Endometrium (tissue), 2 donors: ENCODE measurements around the gene RHOG.
A peak's percentile ranks its signal among the peaks of the same experiment; 100 is the strongest.
"Not testable (repeated sequence)": the region's sequence is repeated elsewhere in the genome, so short reads cannot be mapped to it uniquely, and the experiment has no call there.

Source experiments
- FAIRE-seq: peaks from 2 replicates; lab custom pipeline; 2012; peaks lifted over from hg19 to GRCh38; lab: Jason Lieb, UNC
- donor health status: control.
- donor health status: control.

Gene RHOG

DNA sequence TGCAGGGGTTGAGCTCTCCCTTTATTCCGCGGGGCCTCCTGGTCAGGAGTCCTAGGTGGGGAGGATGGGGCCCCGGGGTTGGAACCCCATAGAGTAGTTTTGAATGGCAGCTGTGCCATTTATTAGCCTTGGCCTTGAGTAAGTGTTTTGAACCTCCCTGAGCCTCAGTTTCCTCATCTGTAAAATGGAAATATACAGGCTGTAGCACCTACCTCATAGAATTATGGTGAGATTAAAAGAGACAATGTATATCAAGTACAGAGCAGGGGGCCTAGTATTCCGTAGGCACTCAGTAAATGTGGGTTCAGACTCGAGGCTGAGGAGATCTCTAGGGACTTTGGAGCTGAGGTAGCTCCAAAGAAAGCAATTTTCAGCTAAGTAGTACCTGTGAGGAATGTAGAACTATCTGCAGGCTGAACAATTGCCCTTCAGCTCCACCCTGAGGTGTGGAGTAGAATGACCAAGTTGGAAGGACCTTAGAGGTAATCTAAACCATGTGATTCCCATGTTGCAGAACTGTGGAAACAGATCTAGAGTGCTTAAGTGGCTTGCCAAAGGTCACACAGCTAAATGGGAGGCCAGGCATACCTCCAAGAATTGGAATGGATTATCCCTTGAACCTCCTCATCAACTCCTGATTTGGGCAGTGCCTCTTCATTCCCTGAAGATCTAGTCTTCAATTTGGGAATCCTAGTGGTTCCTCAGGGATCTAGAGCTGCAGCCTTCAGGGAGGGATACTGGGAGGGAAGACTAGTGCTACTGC lies 31.7 kb downstream of the RHOG start:
- no peak for FAIRE-seq

DNA sequence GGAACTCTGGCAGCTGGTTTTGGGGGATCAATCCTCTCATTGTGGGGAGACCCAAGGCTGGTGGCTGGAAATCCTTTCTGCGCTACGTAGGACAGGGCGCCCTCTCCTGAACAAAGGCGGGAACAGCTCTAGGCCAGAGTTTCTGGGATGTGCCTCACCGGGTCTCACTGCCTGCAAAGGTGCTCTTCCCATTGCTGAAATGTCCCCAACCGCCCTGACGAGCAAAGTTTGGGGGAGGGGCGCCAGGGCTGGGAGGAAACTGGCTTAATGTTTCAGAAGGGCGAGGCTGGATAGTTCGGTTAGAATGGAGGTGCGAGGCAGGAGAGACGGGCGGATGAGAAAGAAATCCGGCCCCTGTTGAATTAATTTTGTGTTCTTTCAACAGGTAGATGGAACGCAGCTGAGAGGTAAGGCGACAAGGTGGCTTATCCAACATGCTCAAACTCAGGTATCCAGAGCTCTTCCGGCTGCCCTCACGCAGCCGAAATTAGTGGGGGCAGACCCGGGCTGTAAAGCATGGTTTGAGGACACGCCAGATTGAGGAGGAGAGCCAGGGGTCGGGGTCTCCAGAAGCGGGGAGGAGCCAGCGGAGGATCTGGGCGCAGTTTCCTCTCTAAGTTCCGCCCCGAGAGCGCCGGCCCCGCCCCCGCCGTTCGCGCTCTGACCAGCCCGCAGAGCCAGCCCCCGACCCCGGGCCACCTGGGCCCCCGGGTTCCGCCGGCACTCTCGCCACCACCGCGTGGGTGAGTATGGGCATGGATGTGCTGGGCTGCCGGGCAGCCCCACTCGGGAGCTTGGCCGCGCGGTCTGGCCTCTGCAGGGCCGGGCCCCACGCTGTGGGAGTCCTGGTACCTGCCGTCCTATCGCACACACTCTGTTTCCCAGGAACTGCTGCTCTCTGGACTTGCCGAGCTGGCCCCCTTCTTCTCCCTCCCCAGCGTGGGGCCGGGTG lies 32.6 kb downstream of the RHOG start, which contains the start of gene PGAP2:
PGAP2 (plus strand) TSS at position 652 of the 952 bp plus-strand sequence. CDS start 2,700 bp downstream, outside the sequence.
- FAIRE-seq, result no peak

- FAIRE-seq, result no peak
These were observed 36.8 kb downstream of the RHOG start for GRCh38 chr11:3803726-3804495.

GRCh38 chr11:3802011-3802790 lies 38.6 kb downstream of the RHOG start:
- FAIRE-seq, result no peak

DNA sequence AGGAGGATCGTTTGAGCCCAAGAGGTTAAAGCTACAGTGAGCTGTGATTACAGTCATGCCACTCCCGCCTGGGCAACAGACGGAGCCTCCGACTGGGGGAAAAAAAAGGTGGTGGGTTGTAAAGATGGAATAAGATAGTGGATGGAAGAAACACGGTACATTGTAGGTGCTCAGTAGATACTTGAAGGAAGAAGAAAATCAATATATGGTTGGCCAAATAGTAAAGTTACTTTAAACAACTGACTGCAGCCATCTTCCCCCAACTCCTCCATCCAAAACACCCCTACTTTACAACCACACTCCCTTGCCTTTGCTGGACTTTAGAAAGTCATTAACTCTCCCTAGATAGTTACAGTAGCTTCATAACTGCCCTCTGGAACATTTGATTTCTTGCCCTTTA lies 40.9 kb downstream of the RHOG start:
- FAIRE-seq, result no peak

DNA sequence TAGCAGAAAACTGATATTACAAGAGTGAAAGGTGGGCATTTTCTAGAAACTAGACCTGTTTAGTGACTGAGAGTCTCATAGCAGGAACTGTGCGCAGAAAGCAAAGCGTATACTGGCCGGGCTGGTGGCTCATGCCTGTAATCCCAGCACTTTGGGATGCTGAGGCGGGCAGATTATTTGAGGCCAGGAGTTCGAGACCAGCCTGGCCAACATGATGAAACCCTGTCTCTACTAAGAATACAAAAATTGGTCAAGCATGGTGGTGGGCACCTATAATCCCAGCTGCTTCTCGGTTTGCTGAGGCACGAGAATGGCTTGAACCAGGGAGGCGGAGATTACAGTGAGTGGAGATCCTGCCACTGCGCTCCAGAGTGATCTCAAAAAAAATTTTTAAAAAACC lies 41.6 kb downstream of the RHOG start:
- FAIRE-seq, result no peak

- peak; percentile 97 for FAIRE-seq
These were observed 43.2 kb downstream of the RHOG start, which contains the start of gene NUP98 for GRCh38 chr11:3797329-3798090. Gene NUP98 (minus strand): TSS chr11:3797554. CDS start chr11:3782117, 15,437 bp downstream.

DNA sequence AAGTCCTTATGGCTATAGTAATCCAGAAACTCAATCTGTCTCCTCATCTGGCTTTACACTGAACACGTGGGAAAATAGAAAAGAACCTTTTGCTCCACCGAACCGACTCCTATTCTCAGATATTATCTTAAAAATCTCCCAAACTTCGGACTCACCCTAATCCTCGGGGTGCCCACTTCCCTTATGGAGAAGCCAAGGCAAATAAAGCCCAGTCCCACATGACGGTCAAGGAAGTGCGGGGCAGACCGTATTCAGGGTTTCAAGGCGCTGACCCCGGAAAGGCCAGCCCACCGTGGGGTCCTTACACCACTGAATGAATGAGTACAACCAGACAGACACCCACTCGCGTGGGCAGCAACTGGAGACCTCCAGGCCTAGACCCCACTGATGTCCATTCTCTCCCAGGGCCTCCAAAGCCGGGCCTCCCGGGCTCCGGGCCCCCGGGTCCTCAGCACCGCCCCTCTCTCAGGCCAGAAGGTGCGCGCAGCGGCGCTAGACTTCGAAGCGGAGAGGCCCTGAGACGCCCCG lies 43.9 kb downstream of the RHOG start:
- FAIRE-seq, result no peak

GRCh38 chr11:3796346-3796745 lies 44.4 kb downstream of the RHOG start:
- no peak for FAIRE-seq

DNA sequence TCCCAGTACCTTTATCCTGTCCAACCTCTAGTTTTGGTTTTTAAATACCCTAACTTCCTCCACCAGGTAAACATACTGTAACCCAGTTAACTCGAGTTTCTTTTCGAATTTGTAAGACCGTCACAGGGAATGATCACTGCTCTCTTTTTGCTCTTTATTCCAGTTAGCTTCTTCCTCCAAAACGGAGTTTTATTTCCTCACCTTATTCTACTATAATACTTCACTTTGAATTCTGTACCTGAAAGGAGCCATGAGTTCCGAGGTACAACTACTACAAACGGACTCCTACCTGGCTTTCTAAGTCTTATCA lies 44.8 kb downstream of the RHOG start:
- FAIRE-seq, result no peak

GRCh38 chr11:3795131-3796001 lies 45.4 kb downstream of the RHOG start:
- FAIRE-seq, result no peak

GRCh38 chr11:3794387-3794786 lies 46.4 kb downstream of the RHOG start:
- FAIRE-seq, result not testable (repeated sequence)

DNA sequence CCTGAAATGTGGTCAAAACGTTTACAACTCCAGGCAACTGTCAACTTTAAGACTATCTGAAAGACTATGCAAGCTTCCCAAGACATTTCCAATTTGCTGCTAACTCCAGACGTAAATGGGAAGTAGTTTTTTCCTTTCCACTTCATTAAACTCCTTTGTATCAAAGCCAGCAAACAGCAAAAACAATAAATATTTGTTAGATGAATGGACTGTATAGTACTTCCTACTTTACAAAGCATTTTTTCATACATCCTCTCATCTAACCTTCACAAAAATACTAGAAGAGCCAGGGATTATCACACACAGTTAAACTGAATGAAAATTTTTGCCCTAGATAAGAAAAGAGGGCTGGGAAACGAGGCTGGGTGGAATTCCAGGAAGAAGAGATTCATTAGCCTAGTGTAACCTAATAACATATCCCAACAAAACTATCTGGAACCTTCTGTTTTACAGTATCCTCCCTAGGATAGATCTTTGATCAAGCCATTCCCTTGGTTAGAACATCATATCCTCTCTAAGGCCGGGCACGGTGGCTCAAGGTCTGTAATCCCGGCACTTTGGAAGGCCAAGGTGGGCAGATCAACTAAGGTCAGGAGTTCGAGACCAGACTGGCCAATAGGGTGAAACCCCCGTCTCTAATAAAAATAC lies 53.9 kb downstream of the RHOG start:
- no peak for FAIRE-seq

GRCh38 chr11:3783611-3784010 lies 57.1 kb downstream of the RHOG start:
- FAIRE-seq, result no peak

DNA sequence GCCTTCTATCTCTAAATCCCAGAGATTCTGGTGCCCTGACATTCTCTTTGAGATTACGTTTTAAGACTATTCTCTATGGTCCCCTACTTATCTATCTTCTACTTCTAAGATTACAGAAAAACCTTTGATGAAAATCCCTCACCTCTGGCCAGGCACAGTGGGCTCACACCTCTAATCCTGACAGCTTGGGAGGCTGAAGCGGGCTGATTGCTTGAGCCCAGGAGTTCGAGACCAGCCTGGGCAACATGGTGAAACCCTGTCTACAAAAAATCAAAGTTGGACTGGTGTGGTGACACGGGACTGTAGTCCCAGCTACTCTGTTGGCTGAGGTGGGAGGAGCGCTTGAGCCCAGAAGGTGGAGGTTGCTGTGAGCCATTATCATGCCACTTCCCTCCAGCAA lies 57.8 kb downstream of the RHOG start:
- no peak for FAIRE-seq

DNA sequence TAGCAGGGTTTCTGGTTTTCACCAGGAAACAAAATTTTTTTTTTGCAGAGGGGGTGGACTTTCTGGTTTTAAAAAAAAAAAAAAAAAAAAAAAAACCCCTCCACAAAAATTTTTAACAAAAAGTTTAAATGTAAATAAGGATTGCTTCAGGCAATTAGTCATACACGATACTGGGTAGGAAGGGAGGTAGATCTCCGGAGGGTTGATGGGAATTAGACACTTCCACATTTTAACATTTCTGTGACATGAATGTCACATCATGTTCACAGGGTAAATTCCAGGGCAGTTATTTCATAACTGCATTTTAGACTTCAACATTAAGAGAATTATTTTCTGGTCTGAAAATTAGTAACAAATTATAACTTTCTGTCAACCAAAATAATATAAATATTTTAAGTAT lies 59.3 kb downstream of the RHOG start:
- no peak for FAIRE-seq
